OCI-LY7 (cell line): ENCODE data around the gene TMEM178B.

Experiments used
- EZH2phosphoT487 ChIP-seq: fragments of 200-600 bp; sonication (generic); IDR thresholded peaks from 2 replicates; pipeline ENCODE4 v1.6.1; 2018; ENCODE audit warnings: low read depth, borderline replicate concordance, mild to moderate bottlenecking, mixed run types, antibody characterized with exemption, low read length, moderate library complexity, mixed read lengths
- TF ChIP-seq, protein P1 (sequence below): fragments of 200-600 bp; sonication (generic); conservative IDR thresholded peaks from 2 replicates; pipeline ENCODE4 v1.5.1; 2014; ENCODE audit warnings: mild to moderate bottlenecking, antibody characterized with exemption, low read length, moderate library complexity, mixed read lengths

DNA sequence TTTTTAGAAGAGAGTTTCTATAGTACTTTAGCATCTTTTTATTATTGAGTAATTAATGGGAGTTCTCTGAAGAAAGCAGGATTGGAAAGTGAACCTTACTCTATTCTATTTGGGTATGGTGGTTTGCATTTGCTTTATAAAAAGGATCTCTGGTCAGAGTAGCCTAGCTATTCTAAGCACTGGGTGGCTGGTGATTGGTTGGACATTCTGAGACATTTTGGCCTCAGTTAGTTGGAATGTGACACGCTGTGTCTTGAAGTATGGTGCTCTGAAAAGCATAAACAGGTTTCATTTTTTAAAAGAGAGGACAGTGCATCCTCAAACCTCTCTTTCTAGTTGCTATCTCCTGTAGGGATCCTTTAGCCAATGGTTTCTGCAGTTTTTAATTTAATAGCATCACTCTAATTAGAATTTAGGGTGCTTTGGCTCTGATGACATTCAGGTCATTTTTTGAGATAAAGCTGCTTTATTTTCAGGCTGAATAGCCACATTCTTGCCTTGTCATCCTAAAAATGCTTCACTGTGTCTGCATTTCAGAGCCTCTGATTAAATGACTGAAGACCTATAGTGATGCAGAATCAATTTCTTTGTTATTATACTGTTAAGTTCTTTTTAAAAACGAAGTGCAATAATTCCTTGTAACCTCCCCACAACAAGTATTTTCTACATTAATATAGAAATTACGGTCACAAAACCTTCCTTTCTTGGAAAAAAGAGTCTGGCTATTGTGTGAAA is 20.6 kb downstream of the TMEM178B start:
- no peak for TF ChIP-seq EZH2phosphoT487
- TF ChIP-seq, protein P1, sequence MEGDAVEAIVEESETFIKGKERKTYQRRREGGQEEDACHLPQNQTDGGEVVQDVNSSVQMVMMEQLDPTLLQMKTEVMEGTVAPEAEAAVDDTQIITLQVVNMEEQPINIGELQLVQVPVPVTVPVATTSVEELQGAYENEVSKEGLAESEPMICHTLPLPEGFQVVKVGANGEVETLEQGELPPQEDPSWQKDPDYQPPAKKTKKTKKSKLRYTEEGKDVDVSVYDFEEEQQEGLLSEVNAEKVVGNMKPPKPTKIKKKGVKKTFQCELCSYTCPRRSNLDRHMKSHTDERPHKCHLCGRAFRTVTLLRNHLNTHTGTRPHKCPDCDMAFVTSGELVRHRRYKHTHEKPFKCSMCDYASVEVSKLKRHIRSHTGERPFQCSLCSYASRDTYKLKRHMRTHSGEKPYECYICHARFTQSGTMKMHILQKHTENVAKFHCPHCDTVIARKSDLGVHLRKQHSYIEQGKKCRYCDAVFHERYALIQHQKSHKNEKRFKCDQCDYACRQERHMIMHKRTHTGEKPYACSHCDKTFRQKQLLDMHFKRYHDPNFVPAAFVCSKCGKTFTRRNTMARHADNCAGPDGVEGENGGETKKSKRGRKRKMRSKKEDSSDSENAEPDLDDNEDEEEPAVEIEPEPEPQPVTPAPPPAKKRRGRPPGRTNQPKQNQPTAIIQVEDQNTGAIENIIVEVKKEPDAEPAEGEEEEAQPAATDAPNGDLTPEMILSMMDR = no peak
